Adrenal gland (tissue), 12 donors: ENCODE measurements around the gene USP7. TPM values are rescaled to one million over a fixed set of nuclear protein-coding genes. Genes with fewer than 3 reads are reported as not detected.

Experiments
- DNase-seq, 7 donors: peaks; one replicate each; pipeline ENCODE4 v3.0.0-alpha.2; 2019 to 2020
- H3K27ac ChIP-seq, 5 donors: fragments of 200-600 bp; sonication (generic) in 4 of 5; 1 replicate in 3 of 5; 2 replicates in 2 of 5; pipeline versions ENCODE4 v1.5.1 to v1.8.0; 2016 to 2020; ENCODE audit warnings: mild to moderate bottlenecking in 1 of 5
- H3K27me3 ChIP-seq: fragments of 200-600 bp; 2 replicates; pipeline ENCODE4 v1.8.0; 2021
- H3K36me3 ChIP-seq, 2 donors: fragments of 200-600 bp; replicated peaks in 1 of 2; 1 replicate in 1 of 2; 2 replicates in 1 of 2; pipeline versions ENCODE4 v1.5.1 to v1.8.0; 2018 to 2022
- H3K4me1 ChIP-seq, 2 donors: fragments of 200-600 bp; replicated peaks in 1 of 2; 1 replicate in 1 of 2; 2 replicates in 1 of 2; pipeline versions ENCODE4 v1.5.1 to v1.8.0; 2018 to 2021
- H3K4me3 ChIP-seq, 4 donors: fragments of 200-600 bp; sonication (generic) in 3 of 4; one replicate each; pipeline ENCODE4 v1.5.1; 2016 to 2018
- H3K9me3 ChIP-seq, 3 donors: fragments of 200-600 bp; sonication (generic) in 1 of 3; replicated peaks in 1 of 3; 1 replicate in 2 of 3; 2 replicates in 1 of 3; pipeline versions ENCODE4 v1.5.1 to v1.8.0; 2016 to 2021
- POLR2A ChIP-seq, 2 donors: fragments of 450-650 bp; IDR thresholded peaks; one replicate each; pipeline ENCODE4 v1.6.1; 2017; ENCODE audit warnings: antibody characterized with exemption in 2 of 2, mild to moderate bottlenecking in 2 of 2, moderate library complexity in 1 of 2
- WGBS, 4 donors: extraction: QIAGEN DNeasy Blood & Tissue Kit in 2 of 4; methylation state at CpG; one replicate each; pipeline versions ENCODE4 v1.1.5 to v1.1.7; 2013 to 2017; 5-methylcytosine and 5-hydroxymethylcytosine counted together
- intact Hi-C, 2 donors: fragments of 100-400 bp; cut with DNase I; formaldehyde crosslinking; loops; one replicate each; pipeline versions ENCODE4 v1.14.1 to v1.15.0; 2022 to 2023
- polyA plus RNA-seq, 3 donors: library from polyadenylated mRNA; stranded (reverse); fragments of 200-250 nt in 2 of 3; fragments of 350-450 nt in 1 of 3; fragmentation: Illumina TruSeq in 1 of 3; extraction: RNeasy Lipid Tissue Mini Kit (QIAGEN cat#74804) in 1 of 3; gene quantifications; one replicate each; pipeline ENCODE4 v1.2.3, GENCODE V29; 2013 to 2014
- total RNA-seq, 9 donors: library from RNA; depleted of rRNA in 4 of 9; stranded (reverse); fragments of >200 nt in 4 of 9; fragments of 120-200 nt in 1 of 9; fragmentation: NEBNext Ultra II Directional in 1 of 9; extraction: Animal tissue kit (Norgen Biotek cat#: 25700) in 1 of 9; gene quantifications; one replicate each; pipeline versions ENCODE4 v1.1.0 to v1.2.4, GENCODE V29; 2013 to 2023
- TF ChIP-seq, protein P1 (sequence below), 6 experiments: fragments of 450-650 bp in 4 of 6; fragments of 200-600 bp in 2 of 6; sonication (generic) in 1 of 6; IDR thresholded peaks; 1 replicate in 5 of 6; 2 replicates in 1 of 6; pipeline versions ENCODE4 v1.5.1 to v1.8.0; 2016 to 2021; ENCODE audit warnings: antibody characterized with exemption in 6 of 6, mild to moderate bottlenecking in 2 of 6, moderate library complexity in 1 of 6
- donor health status: healthy with polysubstance abuse.
- donor health status: Bipolar disorder and iron deficiency.
- donor health status: DM: yes; HTN: yes; CAD: no.
- donor health status: DM: no; HTN: no; CAD: no.
- donor health status: DM: no; HTN: no; CAD: no.
- donor health status: DM: yes; HTN: yes; CAD: no.

The USP7 gene
- total and polyA plus RNA-seq, 12 donors: 23.7 to 121 (median 68.2) TPM

DNA sequence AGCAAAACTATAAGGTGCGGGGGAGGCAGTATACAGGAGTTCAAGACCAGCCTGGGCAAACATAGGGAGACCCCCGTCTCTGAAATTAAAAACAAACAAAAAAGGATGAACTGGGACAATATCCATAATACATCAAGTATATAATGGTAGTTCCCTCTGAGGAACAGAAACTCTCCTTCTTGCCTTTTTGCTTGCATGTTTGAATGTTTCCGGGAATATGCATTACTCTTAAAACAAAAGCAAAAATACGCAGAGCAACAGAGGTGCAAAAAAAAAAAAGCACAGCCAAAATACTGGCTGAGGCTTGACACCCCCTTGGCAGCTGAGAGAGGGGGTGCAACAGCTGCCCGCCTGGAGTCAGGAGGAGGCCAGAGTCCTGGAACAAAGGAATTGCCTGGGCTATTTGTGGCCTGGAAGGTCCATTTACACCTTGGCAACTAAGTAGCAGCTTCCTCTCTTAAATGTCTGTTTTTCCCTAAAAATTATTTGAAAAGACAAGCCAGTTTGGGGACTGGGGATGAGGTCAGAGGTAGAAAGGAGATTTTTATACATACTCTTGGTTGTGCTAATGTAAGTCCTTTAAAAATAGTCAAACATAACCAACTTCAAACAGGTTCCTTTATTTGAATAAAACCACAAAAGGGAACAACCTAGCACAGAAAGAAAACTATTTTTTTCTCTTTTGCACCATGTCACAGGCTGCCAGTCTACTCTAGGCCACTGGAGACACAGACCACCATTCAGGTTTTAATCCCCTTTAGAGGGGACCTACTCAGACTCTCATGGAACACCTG is 19.5 kb downstream of the USP7 start:
- intact Hi-C loops: no loop called here
- H3K4me3 ChIP-seq: no peak overlapping the region
- H3K27ac ChIP-seq: no peak overlapping the region
- H3K27me3 ChIP-seq: no peaks in the 10 kb centered on the region
- no peak for TF ChIP-seq POLR2A (IDR thresholded peaks at IDR 0.05)
- TF ChIP-seq, protein P1, sequence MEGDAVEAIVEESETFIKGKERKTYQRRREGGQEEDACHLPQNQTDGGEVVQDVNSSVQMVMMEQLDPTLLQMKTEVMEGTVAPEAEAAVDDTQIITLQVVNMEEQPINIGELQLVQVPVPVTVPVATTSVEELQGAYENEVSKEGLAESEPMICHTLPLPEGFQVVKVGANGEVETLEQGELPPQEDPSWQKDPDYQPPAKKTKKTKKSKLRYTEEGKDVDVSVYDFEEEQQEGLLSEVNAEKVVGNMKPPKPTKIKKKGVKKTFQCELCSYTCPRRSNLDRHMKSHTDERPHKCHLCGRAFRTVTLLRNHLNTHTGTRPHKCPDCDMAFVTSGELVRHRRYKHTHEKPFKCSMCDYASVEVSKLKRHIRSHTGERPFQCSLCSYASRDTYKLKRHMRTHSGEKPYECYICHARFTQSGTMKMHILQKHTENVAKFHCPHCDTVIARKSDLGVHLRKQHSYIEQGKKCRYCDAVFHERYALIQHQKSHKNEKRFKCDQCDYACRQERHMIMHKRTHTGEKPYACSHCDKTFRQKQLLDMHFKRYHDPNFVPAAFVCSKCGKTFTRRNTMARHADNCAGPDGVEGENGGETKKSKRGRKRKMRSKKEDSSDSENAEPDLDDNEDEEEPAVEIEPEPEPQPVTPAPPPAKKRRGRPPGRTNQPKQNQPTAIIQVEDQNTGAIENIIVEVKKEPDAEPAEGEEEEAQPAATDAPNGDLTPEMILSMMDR (IDR thresholded peaks at IDR 0.05): no peak
- H3K9me3 ChIP-seq: no peaks in the 10 kb centered on the region
- no peaks in the 10 kb centered on the region for H3K36me3 ChIP-seq
- peaks cover 12 to 62% of the 10 kb centered on the region in 2 donors for H3K4me1 ChIP-seq
- no peak for DNase-seq
- WGBS, 4 donors: 62 to 77% (median 69%) methylated on average over 5 of the region's 5 CpGs

- TF ChIP-seq, protein P1 (IDR thresholded peaks at IDR 0.05): no peak
- TF ChIP-seq POLR2A (IDR thresholded peaks at IDR 0.05): no peak
- H3K9me3 ChIP-seq: no peaks in the 10 kb centered on the region
- peaks cover 12 to 59% of the 10 kb centered on the region in 2 donors for H3K4me1 ChIP-seq
- no peak for DNase-seq
- WGBS, 4 donors: 74 to 81% (median 77%) methylated on average over 13 to 14 of the region's 14 CpGs
- H3K4me3 ChIP-seq: no peak overlapping the region
- H3K27ac ChIP-seq: no peak overlapping the region
- no peaks in the 10 kb centered on the region for H3K27me3 ChIP-seq
- no peaks in the 10 kb centered on the region for H3K36me3 ChIP-seq
- intact Hi-C loops: no loop called here
Measured at GRCh38 chr16:8943001-8943763, 20.5 kb downstream of the USP7 start.

DNA sequence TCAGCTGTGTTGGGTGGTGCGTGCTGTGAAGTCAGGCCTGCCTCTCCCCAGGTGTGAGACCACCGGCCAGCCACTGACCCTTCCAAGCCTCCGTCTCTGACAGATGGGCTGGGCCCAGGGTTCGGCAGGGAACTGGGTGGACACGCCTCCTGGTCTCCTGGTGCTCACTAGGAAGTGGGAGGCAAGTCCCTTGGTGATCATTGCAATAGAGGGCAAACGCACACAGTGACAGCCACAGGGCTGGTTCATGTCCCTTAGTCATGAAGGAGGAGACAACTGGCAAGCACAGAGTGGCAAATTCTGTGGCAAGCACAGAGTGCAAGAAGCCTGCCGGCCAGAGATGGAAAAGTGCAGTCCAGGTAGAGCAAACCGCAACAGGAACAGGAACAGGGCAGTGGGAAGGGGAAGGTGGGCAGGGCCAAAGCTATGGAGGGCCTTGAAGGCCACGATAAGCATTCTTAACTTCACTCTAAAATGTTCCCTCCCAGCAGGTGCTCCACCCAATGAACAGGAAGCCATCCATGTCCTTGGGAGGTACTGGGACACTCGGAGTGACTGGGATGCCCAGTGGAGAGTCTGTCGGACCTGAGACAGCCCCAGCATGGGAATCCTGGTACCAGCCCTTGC is 21.9 kb downstream of the USP7 start:
- no peak overlapping the region for H3K4me3 ChIP-seq
- H3K27me3 ChIP-seq: no peaks in the 10 kb centered on the region
- H3K9me3 ChIP-seq: no peaks in the 10 kb centered on the region
- H3K36me3 ChIP-seq: no peaks in the 10 kb centered on the region
- H3K27ac ChIP-seq: peak overlapping the region in 1 of 5 donors; percentile 14
- DNase-seq: peak in 3 of 7 donors; percentile 37 to 56 (median 50)
- H3K4me1 ChIP-seq: peaks cover 12 to 63% of the 10 kb centered on the region in 2 donors
- WGBS, 4 donors: 57 to 62% (median 59%) methylated on average over 6 to 11 of the region's 11 CpGs
- intact Hi-C loops: no loop called here
- TF ChIP-seq POLR2A (IDR thresholded peaks at IDR 0.05): no peak
- TF ChIP-seq, protein P1 (IDR thresholded peaks at IDR 0.05): no peak

- Histone ChIP-seq H3K36me3 (no peaks in the 10 kb centered on the region), H3K9me3 (no peaks in the 10 kb centered on the region), H3K27ac (peak overlapping the region in 1 of 5 donors; percentile 0), H3K4me1 (peaks cover 6 to 30% of the 10 kb centered on the region in 2 donors), H3K27me3 (no peaks in the 10 kb centered on the region), H3K4me3 (no peak overlapping the region)
- TF ChIP-seq, protein P1 (IDR thresholded peaks at IDR 0.05): no peak
- no peak for TF ChIP-seq POLR2A (IDR thresholded peaks at IDR 0.05)
- peak in 3 of 7 donors; percentile 43 to 48 (median 47) for DNase-seq
- intact Hi-C loops: no loop called here
- 33 to 45% (median 42%) methylated on average over 4 of the region's 4 CpGs for WGBS, 4 donors
Measured at GRCh38 chr16:8937803-8938202, 25.9 kb downstream of the USP7 start.
